Urothelium cell line (cell line): ENCODE data around the gene MTA3.

ENCODE experiments used
- DNase-seq: peaks from one replicate; pipeline ENCODE4 v3.0.0; 2011; ENCODE audit warnings: low spot score, mixed read lengths
- FAIRE-seq: peaks from 2 replicates; lab custom pipeline; 2011; peaks lifted over from hg19 to GRCh38; lab: Jason Lieb, UNC

MTA3 gene

GRCh38 chr2:42756966-42757513 is 188.6 kb downstream of the MTA3 start:
- FAIRE-seq (peak; percentile 73), DNase-seq (no peak)

DNA sequence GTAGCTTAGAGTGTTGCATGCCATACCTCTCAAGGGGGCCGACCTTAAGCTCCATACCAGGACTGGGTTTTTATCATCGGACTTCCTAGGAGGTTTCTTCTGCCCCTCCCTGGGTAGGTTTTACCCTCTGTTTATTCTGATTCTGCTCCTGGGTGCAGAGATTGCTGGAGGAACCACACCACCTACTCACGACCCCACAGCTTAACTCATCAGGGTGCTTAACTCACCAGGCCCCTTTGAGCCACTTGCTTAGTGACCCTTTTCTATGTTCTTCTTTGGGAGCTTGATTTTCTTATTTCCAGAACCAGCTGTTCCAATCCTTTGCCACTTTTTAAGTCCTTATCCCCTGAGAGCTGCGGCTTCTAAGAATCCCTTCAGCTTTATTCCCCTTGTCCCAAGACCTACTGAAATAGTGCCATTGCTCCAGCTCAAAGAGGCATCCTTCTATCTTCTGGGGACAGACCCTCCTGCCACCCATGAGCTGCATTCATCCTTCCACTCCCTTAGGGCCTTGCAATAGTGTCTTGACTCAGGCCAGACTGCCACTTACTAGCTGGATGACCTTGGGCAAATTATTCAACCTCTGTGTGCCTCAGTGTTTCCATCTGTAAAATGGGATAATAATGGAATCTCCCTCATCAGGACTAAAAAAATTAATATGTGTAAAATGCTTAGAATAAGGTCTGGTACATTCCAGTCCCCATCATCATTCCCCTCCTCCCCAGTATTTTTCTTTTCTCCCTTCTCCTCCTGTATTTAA is 189.7 kb downstream of the MTA3 start:
- FAIRE-seq, result no peak

DNA sequence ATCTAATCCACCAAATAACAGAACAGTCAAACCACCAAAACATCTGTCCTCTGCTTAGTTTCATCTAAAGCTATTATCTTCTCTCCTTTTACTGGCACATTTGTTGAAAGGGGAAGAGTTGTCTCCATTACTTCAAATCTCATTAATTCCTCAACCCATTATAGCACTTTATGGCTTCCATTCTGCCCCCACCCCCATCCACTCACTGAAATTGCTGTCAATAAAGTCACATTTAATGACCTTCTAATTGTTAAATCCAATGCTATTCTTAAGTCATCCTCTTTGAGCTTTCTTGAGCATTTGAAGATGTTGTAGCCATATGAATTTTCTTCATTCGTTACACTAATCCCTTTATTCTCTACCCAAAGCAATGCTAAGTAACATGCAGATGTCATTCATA is 190.3 kb downstream of the MTA3 start:
- no peak for DNase-seq
- FAIRE-seq, result no peak

More for the DNA sequence above, 189.7 kb downstream of the MTA3 start:
- DNase-seq, result no peak

- FAIRE-seq, result no peak
- no peak for DNase-seq
Observed at GRCh38 chr2:42761554-42761953, 193.1 kb downstream of the MTA3 start.

- DNase-seq (no peak), FAIRE-seq (no peak)
Observed at GRCh38 chr2:42762155-42762554, 193.7 kb downstream of the MTA3 start.

DNA sequence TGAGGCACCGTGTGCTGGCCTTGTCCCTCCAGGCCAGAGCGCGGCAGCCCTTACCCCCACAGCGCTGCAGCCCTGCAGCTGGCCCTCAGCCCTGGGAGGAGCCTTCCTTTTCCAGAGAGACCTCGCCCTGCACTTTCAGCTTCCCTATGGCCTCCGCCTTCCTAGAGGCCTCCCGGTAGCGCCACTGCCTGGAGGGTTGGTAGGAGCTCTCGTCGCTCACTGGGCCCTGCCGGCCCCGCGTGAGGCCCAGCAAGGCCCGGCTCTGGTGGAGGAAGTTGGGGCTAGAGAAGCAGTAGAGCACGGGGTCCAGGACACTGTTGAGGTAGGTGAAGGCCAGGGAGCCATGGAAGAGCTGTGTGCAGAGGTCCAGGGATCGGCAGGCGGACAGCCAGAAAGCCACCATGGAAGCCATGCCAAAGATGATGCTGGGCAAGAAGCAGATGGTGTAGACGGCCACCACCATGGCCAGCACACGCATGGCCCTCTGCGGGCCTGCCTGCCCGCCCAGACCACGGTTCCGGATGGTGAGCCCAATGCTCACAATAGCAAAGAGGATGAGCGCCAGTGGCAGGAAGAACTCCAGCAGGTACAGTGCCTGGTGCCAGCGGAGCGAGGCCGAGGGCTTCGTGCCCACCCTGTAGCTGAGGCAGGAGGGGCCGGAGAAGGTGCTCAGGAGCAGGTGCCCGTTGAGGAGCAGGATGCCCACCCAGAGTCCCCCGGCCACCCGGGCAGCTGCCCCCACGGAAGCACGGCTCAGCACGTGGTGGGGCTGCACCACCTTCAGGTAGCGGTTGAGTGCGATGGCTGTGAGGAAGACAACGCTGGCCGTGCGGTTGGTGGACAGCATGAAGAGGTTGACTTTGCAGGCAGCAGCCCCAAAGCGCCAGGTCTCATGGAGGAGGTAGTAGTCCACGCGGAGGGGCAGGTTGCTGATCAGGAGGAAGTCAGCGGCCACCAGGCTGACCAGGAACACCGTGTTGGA is 194.7 kb downstream of the MTA3 start:
- FAIRE-seq (no peak), DNase-seq (no peak)

GRCh38 chr2:42764096-42764495 is 195.7 kb downstream of the MTA3 start, which contains the start of gene OXER1:
Gene OXER1 (minus strand): TSS chr2:42764135. CDS start chr2:42764062, 73 bp downstream.
- DNase-seq (no peak), FAIRE-seq (no peak)

DNA sequence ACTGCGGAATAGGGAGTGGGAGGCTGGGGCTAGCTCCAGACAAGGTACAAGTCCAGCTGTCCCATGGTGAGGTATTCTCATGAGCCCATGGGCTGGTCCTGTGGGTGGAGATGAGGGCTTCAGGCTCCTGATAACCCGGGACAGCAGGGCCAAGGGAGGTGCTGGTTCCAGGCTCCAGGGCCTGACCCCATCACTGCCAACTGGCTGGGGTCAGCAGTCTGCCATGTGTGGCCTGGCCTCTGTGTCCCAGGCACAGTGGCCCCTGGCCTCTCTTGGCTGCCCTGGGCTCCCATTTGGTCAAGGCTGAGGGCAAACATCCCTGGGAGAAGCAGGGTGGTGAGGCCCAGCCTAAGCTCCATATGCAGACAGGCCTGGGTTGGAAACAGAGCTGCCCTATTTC is 196.5 kb downstream of the MTA3 start:
- FAIRE-seq, result no peak
- DNase-seq, result no peak

- DNase-seq, result no peak
- no peak for FAIRE-seq
Observed at GRCh38 chr2:42765686-42766085, 197.3 kb downstream of the MTA3 start.

- DNase-seq, result no peak
- no peak for FAIRE-seq
Observed at GRCh38 chr2:42767080-42767898, 198.9 kb downstream of the MTA3 start.

DNA sequence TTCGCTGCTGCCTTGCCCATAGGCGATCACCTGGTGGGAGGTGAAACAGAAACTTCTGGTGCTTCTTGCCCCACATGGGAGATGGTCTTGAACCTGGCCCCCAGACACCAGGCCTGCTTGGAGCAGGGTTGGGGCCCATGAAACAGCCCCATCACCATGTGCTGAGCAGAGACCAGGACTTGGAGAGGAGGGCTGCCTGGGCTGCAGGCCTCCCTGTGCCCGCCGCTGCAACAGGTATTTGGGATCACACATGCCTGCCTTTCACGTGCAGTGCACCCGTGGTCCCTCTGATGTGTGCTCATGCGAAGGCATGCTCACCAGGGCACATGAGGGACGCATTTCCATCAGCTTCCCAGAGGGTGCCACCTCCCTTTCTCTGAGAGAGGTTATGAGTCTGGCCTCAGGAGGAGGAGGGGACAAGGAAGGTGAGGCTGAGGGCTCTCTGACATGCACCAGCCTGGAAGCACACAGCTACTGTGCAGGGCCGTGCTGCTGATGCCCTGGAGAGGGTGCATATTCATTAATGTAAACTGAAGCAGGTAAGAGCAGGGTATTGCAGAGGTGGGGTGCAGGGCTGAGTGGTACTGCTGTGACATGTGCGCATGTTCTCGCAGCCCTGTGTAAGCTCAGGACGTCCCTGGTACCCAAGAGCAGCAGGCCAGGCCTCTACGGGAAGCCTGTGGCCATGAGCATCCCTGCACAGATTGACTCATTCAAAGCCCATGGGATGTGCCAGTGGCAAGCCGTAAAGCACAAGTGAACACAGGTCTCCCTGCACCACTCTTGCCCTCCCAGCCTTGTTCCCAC is 199.7 kb downstream of the MTA3 start:
- DNase-seq (no peak), FAIRE-seq (no peak)

GRCh38 chr2:42768706-42769256 is 200.3 kb downstream of the MTA3 start:
- FAIRE-seq, result peak; percentile 9

GRCh38 chr2:42769583-42770287 is 201.3 kb downstream of the MTA3 start:
- DNase-seq (no peak), FAIRE-seq (peak; percentile 9)

More at GRCh38 chr2:42768706-42769256, 200.3 kb downstream of the MTA3 start:
- DNase-seq, result no peak

DNA sequence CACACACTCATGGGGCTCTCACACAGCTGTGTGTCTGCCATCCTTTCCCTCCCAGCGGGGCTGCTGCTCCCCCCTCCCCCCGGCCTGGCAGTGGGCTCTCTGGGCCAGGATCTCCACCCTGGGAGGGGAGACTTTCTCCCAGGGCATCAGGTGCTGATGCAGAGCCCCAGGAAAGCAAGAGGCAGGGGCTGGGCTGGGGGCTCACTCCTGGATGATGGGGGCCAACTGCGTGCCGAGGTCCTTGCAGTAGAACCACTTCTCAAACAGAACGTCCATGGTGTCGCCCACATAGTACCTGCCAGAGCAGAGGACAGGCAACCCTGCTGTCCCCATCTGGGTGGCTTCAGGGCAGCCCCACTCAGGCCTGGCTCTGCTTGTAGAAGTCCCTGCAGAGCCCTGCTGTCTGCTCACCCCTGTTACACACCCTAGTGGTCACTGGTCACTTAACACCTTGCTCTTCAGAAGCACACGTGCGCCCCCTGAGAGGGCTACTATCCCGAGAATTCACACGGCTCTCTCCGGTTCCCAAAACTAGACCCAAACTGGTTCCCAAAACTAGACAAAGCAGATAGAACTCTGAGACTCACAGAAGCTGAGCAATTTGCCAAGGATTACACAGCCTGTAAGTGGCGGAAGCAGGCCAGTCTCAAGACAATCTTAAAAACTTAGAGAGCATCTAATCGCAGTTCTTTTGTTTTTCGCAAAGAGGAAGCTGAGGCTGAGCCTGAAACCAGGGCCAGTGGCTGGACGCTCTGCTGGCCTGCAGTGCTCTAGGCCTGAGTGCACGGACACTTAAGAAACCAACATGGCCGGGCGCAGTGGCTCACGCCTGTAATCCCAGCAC is 202.1 kb downstream of the MTA3 start:
- FAIRE-seq, result no peak
- peak; percentile 74 for DNase-seq

GRCh38 chr2:42771546-42772153 is 203.2 kb downstream of the MTA3 start:
- no peak for DNase-seq
- FAIRE-seq, result no peak

- no peak for FAIRE-seq
- DNase-seq, result no peak
Observed at GRCh38 chr2:42775186-42775585, 206.8 kb downstream of the MTA3 start.

GRCh38 chr2:42775810-42776209 is 207.4 kb downstream of the MTA3 start:
- no peak for FAIRE-seq
- DNase-seq, result no peak
